ENCODE measurements around the gene LY9. TPM values are rescaled to one million over a fixed set of nuclear protein-coding genes. Genes with fewer than 3 reads are reported as not detected.

Gene LY9, protein sequence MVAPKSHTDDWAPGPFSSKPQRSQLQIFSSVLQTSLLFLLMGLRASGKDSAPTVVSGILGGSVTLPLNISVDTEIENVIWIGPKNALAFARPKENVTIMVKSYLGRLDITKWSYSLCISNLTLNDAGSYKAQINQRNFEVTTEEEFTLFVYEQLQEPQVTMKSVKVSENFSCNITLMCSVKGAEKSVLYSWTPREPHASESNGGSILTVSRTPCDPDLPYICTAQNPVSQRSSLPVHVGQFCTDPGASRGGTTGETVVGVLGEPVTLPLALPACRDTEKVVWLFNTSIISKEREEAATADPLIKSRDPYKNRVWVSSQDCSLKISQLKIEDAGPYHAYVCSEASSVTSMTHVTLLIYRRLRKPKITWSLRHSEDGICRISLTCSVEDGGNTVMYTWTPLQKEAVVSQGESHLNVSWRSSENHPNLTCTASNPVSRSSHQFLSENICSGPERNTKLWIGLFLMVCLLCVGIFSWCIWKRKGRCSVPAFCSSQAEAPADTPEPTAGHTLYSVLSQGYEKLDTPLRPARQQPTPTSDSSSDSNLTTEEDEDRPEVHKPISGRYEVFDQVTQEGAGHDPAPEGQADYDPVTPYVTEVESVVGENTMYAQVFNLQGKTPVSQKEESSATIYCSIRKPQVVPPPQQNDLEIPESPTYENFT
- total RNA-seq: not detected in 2 replicates

DNA sequence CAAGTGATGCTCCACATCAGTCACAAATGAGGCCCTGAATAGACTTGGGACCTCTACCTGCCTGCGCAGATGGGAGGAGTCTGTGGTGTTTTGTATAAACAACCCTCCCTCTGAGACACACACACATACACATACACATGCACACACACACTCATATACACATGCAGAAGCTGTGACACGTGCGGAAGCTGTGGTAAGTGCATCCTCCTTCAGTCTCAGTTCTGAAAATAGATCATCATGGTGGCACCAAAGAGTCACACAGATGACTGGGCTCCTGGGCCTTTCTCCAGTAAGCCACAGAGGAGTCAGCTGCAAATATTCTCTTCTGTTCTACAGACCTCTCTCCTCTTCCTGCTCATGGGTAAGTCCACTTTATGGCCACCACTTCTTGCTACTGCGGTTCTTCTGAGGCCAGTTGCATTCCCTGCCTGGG is at the start of gene LY9:
Gene LY9, plus strand, starts transcription at position 224 of the 433 bp plus-strand sequence. Its CDS starts 14 bp downstream, at position 238.

DNA sequence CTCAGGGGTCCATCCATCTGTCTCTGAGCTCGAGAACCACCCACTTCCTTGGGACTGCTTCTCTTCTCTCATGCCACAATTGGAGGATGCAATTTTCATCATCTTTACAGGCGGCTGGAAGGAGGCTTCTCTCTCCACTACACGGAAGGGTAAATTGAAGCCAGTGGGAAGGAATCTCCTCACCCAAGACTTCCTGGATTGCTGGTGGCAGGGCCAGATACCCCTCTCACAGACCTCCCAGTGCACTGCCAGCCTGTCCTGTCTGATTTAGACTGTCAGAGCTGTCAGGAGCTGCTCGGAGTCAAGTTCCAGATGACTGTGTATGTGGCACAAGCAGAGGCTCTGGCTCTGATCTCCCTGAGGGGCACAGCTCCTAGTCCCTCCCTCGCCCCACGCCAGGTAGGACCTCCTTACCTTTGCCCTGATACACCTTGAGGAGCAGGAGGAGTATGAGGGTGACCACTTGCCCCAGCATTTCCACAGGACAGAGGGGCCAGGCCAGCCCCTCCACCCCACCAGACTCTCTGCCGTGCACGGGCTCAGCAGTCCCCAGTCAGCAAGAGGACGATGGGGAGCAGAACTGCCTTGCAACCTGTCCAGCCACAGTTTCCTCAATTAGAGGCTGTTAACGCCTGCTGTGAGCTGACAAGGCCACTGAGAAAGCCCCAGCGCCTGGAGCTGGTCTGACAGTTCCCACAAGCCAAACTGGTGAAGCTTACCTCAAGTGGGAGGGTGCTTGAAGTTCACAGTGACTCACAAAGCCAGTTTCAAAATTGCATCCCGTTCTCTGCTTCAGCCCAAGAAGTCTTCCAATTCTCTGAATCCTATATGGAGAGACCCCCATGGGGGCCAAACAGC is 66.5 kb downstream of the LY9 start, which contains the start of gene CD244:
Gene CD244, minus strand, starts transcription at position 685 of the 858 bp plus-strand sequence. Its CDS starts 210 bp downstream, at position 475.

Other genes starting within 250 kb of the LY9 start
- under 0.01 TPM in 1 of 2 replicates, not detected in the other for gene CD84, start 216.7 kb upstream of the LY9 start, total RNA-seq
- not detected in 2 replicates for gene SLAMF1, start 149.1 kb upstream of the LY9 start, total RNA-seq
- not detected in 2 replicates for gene CD48, start 84.4 kb upstream of the LY9 start, total RNA-seq
- gene SLAMF7, start 56.9 kb upstream of the LY9 start, total RNA-seq: not detected in 2 replicates
- gene CD244, start 66.7 kb downstream of the LY9 start, total RNA-seq: not detected in 2 replicates
- not detected in 2 replicates for gene ITLN1, start 89.0 kb downstream of the LY9 start, total RNA-seq
- not detected in 2 replicates for gene ITLN2, start 158.6 kb downstream of the LY9 start, total RNA-seq
- gene F11R, start 225.0 kb downstream of the LY9 start, total RNA-seq: 4.2 and 11.6 TPM in 2 replicates
- 12.3 and 26.7 TPM in 2 replicates for gene TSTD1, start 242.8 kb downstream of the LY9 start, total RNA-seq
- 73.6 and 80.6 TPM in 2 replicates for gene USF1, start 249.8 kb downstream of the LY9 start, total RNA-seq

Measured in aortic smooth muscle cell (primary cell).